Right kidney (tissue), 1 donor: ENCODE results near the gene CCNK.

Experiments used
- DNase-seq: peaks from one replicate; pipeline ENCODE4 v3.0.0-alpha.2; 2016

The CCNK gene

GRCh38 chr14:99465288-99465687 is 15.9 kb upstream of the CCNK start:
- DNase-seq, result no peak

- DNase-seq, result no peak
Measured at GRCh38 chr14:99466758-99467157, 14.5 kb upstream of the CCNK start.

GRCh38 chr14:99467336-99468078 is 13.7 kb upstream of the CCNK start:
- DNase-seq, result no peak

- no peak for DNase-seq
Measured at GRCh38 chr14:99468081-99468480, 13.1 kb upstream of the CCNK start.

GRCh38 chr14:99468836-99469592 is 12.2 kb upstream of the CCNK start:
- no peak for DNase-seq

GRCh38 chr14:99471731-99472130 is 9.5 kb upstream of the CCNK start:
- no peak for DNase-seq

- DNase-seq, result no peak
Measured at GRCh38 chr14:99472937-99473336, 8.3 kb upstream of the CCNK start.

- no peak for DNase-seq
Measured at GRCh38 chr14:99473458-99473857, 7.8 kb upstream of the CCNK start.

- no peak for DNase-seq
Measured at GRCh38 chr14:99475179-99475578, 6.0 kb upstream of the CCNK start.

GRCh38 chr14:99475660-99476059 is 5.5 kb upstream of the CCNK start:
- no peak for DNase-seq

GRCh38 chr14:99476864-99477263 is 4.3 kb upstream of the CCNK start:
- no peak for DNase-seq

- DNase-seq, result no peak
Measured at GRCh38 chr14:99478128-99478527, 3.1 kb upstream of the CCNK start.

GRCh38 chr14:99479160-99479905 is 1.9 kb upstream of the CCNK start:
- DNase-seq, result no peak

GRCh38 chr14:99479906-99480869 is 1.0 kb upstream of the CCNK start, which contains the start of gene SETD3:
SETD3 (minus strand) TSS chr14:99480859; CDS start chr14:99465805, 15,054 bp downstream.
- DNase-seq, result peak; percentile 78

- no peak for DNase-seq
Measured at GRCh38 chr14:99481745-99482099, 513 bp downstream of the CCNK start.

GRCh38 chr14:99484106-99484505 is 2.9 kb downstream of the CCNK start:
- no peak for DNase-seq

GRCh38 chr14:99497341-99497740 is 16.1 kb downstream of the CCNK start:
- no peak for DNase-seq

GRCh38 chr14:99497894-99498293 is 16.7 kb downstream of the CCNK start:
- no peak for DNase-seq

GRCh38 chr14:99502989-99503421 is 21.8 kb downstream of the CCNK start:
- no peak for DNase-seq

- no peak for DNase-seq
Measured at GRCh38 chr14:99503848-99504453, 22.7 kb downstream of the CCNK start.

GRCh38 chr14:99505089-99505488 is 23.9 kb downstream of the CCNK start:
- no peak for DNase-seq
